Neuronal stem cell (in vitro differentiated cells): ENCODE data around the gene PDS5B.

Experiments
- DNase-seq: peaks from one replicate; pipeline ENCODE4 v3.0.0-alpha.2; 2013; ENCODE audit warnings: low spot score
- H2AFZ ChIP-seq: one replicate; pipeline ENCODE4 v1.6.1; 2013; ENCODE audit warnings: mild to moderate bottlenecking, low read length, inconsistent platforms
- H2AK5ac ChIP-seq: 2 replicates; pipeline ENCODE4 v1.6.1; 2013; ENCODE audit warnings: low read depth, mild to moderate bottlenecking, inconsistent platforms, low read length, moderate library complexity, mixed read lengths
- H2BK120ac ChIP-seq: 2 replicates; pipeline ENCODE4 v1.6.1; 2013; ENCODE audit warnings: low read depth, mild to moderate bottlenecking, inconsistent platforms, low read length, moderate library complexity, mixed read lengths
- H2BK12ac ChIP-seq: one replicate; pipeline ENCODE4 v1.6.1; 2013; ENCODE audit warnings: low read length, inconsistent platforms
- H2BK15ac ChIP-seq: 2 replicates; pipeline ENCODE4 v1.6.1; 2013; ENCODE audit warnings: mild to moderate bottlenecking, low read length, inconsistent platforms, mixed read lengths
- H2BK5ac ChIP-seq: one replicate; pipeline ENCODE4 v1.6.1; 2013; ENCODE audit warnings: inconsistent platforms, mild to moderate bottlenecking, low read length, moderate library complexity
- H3K14ac ChIP-seq: one replicate; pipeline ENCODE4 v1.6.1; 2013; ENCODE audit warnings: low read length, inconsistent platforms
- H3K18ac ChIP-seq: 2 replicates; pipeline ENCODE4 v1.6.1; 2013; ENCODE audit warnings: low read length, inconsistent platforms
- H3K23ac ChIP-seq: 2 replicates; pipeline ENCODE4 v1.6.1; 2013; ENCODE audit warnings: low read depth, mild to moderate bottlenecking, mixed read lengths, low read length, inconsistent platforms; ENCODE audit not compliant: poor library complexity
- H3K27ac ChIP-seq: replicated peaks from 3 replicates; pipeline ENCODE4 v1.5.1; 2013; ENCODE audit warnings: low read length, inconsistent platforms
- H3K27me3 ChIP-seq, 3 experiments: 2 replicates each; pipeline ENCODE4 v1.6.1; 2013; ENCODE audit warnings: low read length in 3 of 3, mild to moderate bottlenecking in 2 of 3, inconsistent platforms in 1 of 3, low read depth in 1 of 3, mixed read lengths in 1 of 3, moderate library complexity in 1 of 3; ENCODE audit not compliant: control insufficient read depth in 3 of 3, insufficient read depth in 3 of 3
- H3K36me3 ChIP-seq, 2 donors: replicated peaks in 1 of 2; 2 replicates each; pipeline ENCODE4 v1.6.1; 2013; ENCODE audit warnings: low read length in 2 of 2; ENCODE audit not compliant: control insufficient read depth in 2 of 2, insufficient read depth in 2 of 2
- H3K4ac ChIP-seq: 2 replicates; pipeline ENCODE4 v1.6.1; 2013; ENCODE audit warnings: inconsistent platforms, mild to moderate bottlenecking, low read length, moderate library complexity
- H3K4me1 ChIP-seq, 2 donors: 1 replicate in 1 of 2; 2 replicates in 1 of 2; pipeline ENCODE4 v1.6.1; 2013; ENCODE audit warnings: low read length in 2 of 2, low read depth in 1 of 2; ENCODE audit not compliant: control insufficient read depth in 2 of 2, insufficient read depth in 1 of 2
- H3K4me2 ChIP-seq: one replicate; pipeline ENCODE4 v1.6.1; 2013; ENCODE audit warnings: mild to moderate bottlenecking, low read length, inconsistent platforms; ENCODE audit not compliant: insufficient read depth, poor library complexity, severe bottlenecking
- H3K4me3 ChIP-seq, 2 donors: 2 replicates each; pipeline ENCODE4 v1.5.1; 2013; ENCODE audit warnings: low read length in 2 of 2, mild to moderate bottlenecking in 2 of 2, inconsistent platforms in 1 of 2, moderate library complexity in 1 of 2
- H3K79me1 ChIP-seq: one replicate; pipeline ENCODE4 v1.6.1; 2013; ENCODE audit warnings: low read depth, mild to moderate bottlenecking, inconsistent platforms, low read length, moderate library complexity
- H3K9ac ChIP-seq: one replicate; pipeline ENCODE4 v1.6.1; 2013; ENCODE audit warnings: mild to moderate bottlenecking, low read depth, low read length, inconsistent platforms; ENCODE audit not compliant: poor library complexity
- H3K9me3 ChIP-seq, 2 donors: replicated peaks in 1 of 2; 2 replicates each; pipeline versions ENCODE3 to v1.6.1; 2013; ENCODE audit warnings: low read length in 2 of 2, mild to moderate bottlenecking in 2 of 2, inconsistent platforms in 1 of 2, low read depth in 1 of 2, mixed read lengths in 1 of 2, moderate library complexity in 1 of 2; ENCODE audit not compliant: control insufficient read depth in 2 of 2, insufficient read depth in 1 of 2
- H4K8ac ChIP-seq: one replicate; pipeline ENCODE4 v1.6.1; 2013; ENCODE audit warnings: low read depth, mild to moderate bottlenecking, inconsistent platforms, low read length, moderate library complexity
- H4K91ac ChIP-seq: one replicate; pipeline ENCODE4 v1.6.1; 2013; ENCODE audit warnings: low read length, low read depth, mild to moderate bottlenecking, inconsistent platforms; ENCODE audit not compliant: poor library complexity
- WGBS, 2 donors: extraction: QIAGEN DNeasy Blood & Tissue Kit; methylation state at CpG; one replicate each; pipeline ENCODE4 v1.1.7; 2013; ENCODE audit warnings: missing lambda C conversion rate in 2 of 2, mixed read lengths in 1 of 2; ENCODE audit not compliant: insufficient read length in 2 of 2, insufficient replicate concordance in 1 of 2; ENCODE audit errors: extremely low coverage in 2 of 2; 5-methylcytosine and 5-hydroxymethylcytosine counted together

The PDS5B gene

GRCh38 chr13:32632343-32632909 lies 46.2 kb downstream of the PDS5B start:
- Histone ChIP-seq H4K8ac (no peak overlapping the region), H3K27me3 (no peaks in the 10 kb centered on the region), H3K9me3 (peaks cover 0 to 3% of the 10 kb centered on the region in 2 donors), H3K9ac (no peak overlapping the region), H4K91ac (no peak overlapping the region), H3K27ac (no peak overlapping the region), H3K18ac (no peak overlapping the region), H2BK12ac (no peak overlapping the region), H3K4me2 (no peak overlapping the region), H2AK5ac (no peak overlapping the region), H2BK5ac (no peak overlapping the region), H2BK120ac (no peak overlapping the region), H3K14ac (no peak overlapping the region), H3K4ac (no peak overlapping the region), H3K4me1 (peaks cover 0 to 12% of the 10 kb centered on the region in 2 donors), H3K4me3 (no peak overlapping the region), H3K23ac (no peak overlapping the region), H2BK15ac (no peak overlapping the region), H2AFZ (no peak overlapping the region), H3K36me3 (peaks cover 0 to 8% of the 10 kb centered on the region in 2 donors), H3K79me1 (peaks cover 2% of the 10 kb centered on the region)
- WGBS, 2 donors: no CpG with 5 or more reads among the region's 3 CpGs
- no peak for DNase-seq

GRCh38 chr13:32636711-32637110 lies 50.5 kb downstream of the PDS5B start:
- WGBS, 2 donors: no CpG with 5 or more reads among the region's 1 CpG

GRCh38 chr13:32638739-32639138 lies 52.5 kb downstream of the PDS5B start:
- H3K9me3 ChIP-seq: no peaks in the 10 kb centered on the region
- H3K27ac ChIP-seq: no peak overlapping the region
- H3K4me3 ChIP-seq: no peak overlapping the region
- no peak overlapping the region for H2AFZ ChIP-seq
- H2BK12ac ChIP-seq: no peak overlapping the region
- no peak overlapping the region for H2BK5ac ChIP-seq
- H3K9ac ChIP-seq: no peak overlapping the region
- H2BK120ac ChIP-seq: no peak overlapping the region
- H3K4me1 ChIP-seq: peaks cover 4 to 14% of the 10 kb centered on the region in 2 donors
- no peak overlapping the region for H3K14ac ChIP-seq
- H3K4me2 ChIP-seq: no peak overlapping the region
- no peak overlapping the region for H2BK15ac ChIP-seq
- no peak overlapping the region for H4K8ac ChIP-seq
- WGBS, 2 donors: no CpG with 5 or more reads among the region's 9 CpGs
- no peak overlapping the region for H4K91ac ChIP-seq
- H3K79me1 ChIP-seq: peaks cover 3% of the 10 kb centered on the region
- no peak for DNase-seq
- H3K36me3 ChIP-seq: no peaks in the 10 kb centered on the region
- no peak overlapping the region for H2AK5ac ChIP-seq
- H3K18ac ChIP-seq: no peak overlapping the region
- H3K23ac ChIP-seq: no peak overlapping the region
- no peaks in the 10 kb centered on the region for H3K27me3 ChIP-seq
- no peak overlapping the region for H3K4ac ChIP-seq

More at GRCh38 chr13:32636711-32637110, 50.5 kb downstream of the PDS5B start:
- H3K4me3 ChIP-seq: no peak overlapping the region
- no peak overlapping the region for H3K4me2 ChIP-seq
- H2AK5ac ChIP-seq: no peak overlapping the region
- peaks cover 3% of the 10 kb centered on the region for H3K79me1 ChIP-seq
- H3K9ac ChIP-seq: no peak overlapping the region
- H3K27ac ChIP-seq: no peak overlapping the region
- H3K9me3 ChIP-seq: no peaks in the 10 kb centered on the region
- peaks cover 4 to 14% of the 10 kb centered on the region in 2 donors for H3K4me1 ChIP-seq
- no peak overlapping the region for H4K91ac ChIP-seq
- no peak overlapping the region for H2BK12ac ChIP-seq
- H3K23ac ChIP-seq: no peak overlapping the region
- H3K4ac ChIP-seq: no peak overlapping the region
- no peaks in the 10 kb centered on the region for H3K36me3 ChIP-seq
- no peaks in the 10 kb centered on the region for H3K27me3 ChIP-seq
- no peak overlapping the region for H2BK120ac ChIP-seq
- no peak overlapping the region for H4K8ac ChIP-seq
- no peak overlapping the region for H3K18ac ChIP-seq
- H2BK15ac ChIP-seq: no peak overlapping the region
- H2AFZ ChIP-seq: no peak overlapping the region
- H2BK5ac ChIP-seq: no peak overlapping the region
- H3K14ac ChIP-seq: no peak overlapping the region
- DNase-seq: peak; percentile 31

GRCh38 chr13:32639502-32640105 lies 53.4 kb downstream of the PDS5B start:
- Histone ChIP-seq H3K27me3 (no peaks in the 10 kb centered on the region), H3K27ac (no peak overlapping the region), H3K36me3 (no peaks in the 10 kb centered on the region), H3K4me3 (no peak overlapping the region), H3K4me2 (no peak overlapping the region), H2AK5ac (no peak overlapping the region), H2BK12ac (no peak overlapping the region), H3K4ac (no peak overlapping the region), H3K9ac (no peak overlapping the region), H3K23ac (no peak overlapping the region), H4K91ac (no peak overlapping the region), H3K18ac (no peak overlapping the region), H3K14ac (no peak overlapping the region), H4K8ac (no peak overlapping the region), H2AFZ (no peak overlapping the region), H3K9me3 (no peaks in the 10 kb centered on the region), H3K79me1 (peaks cover 3% of the 10 kb centered on the region), H2BK120ac (no peak overlapping the region), H3K4me1 (peaks cover 4 to 14% of the 10 kb centered on the region in 2 donors), H2BK15ac (no peak overlapping the region), H2BK5ac (no peak overlapping the region)
- peak; percentile 12 for DNase-seq
- no CpG with 5 or more reads among the region's 4 CpGs for WGBS, 2 donors
